Esophagus squamous epithelium (tissue), 5 donors: ENCODE data around the gene MKRN1. TPM values are rescaled to one million over a fixed set of nuclear protein-coding genes. Genes with fewer than 3 reads are reported as not detected.

Experiments
- DNase-seq: peaks from one replicate; lab custom pipeline; 2025; lab: John Stamatoyannopoulos, UW
- H3K27ac ChIP-seq, 4 donors: fragments of 200-600 bp; sonication (generic); one replicate each; pipeline ENCODE4 v1.5.1; 2016 to 2019; ENCODE audit warnings: mild to moderate bottlenecking in 1 of 4
- H3K27me3 ChIP-seq, 4 donors: fragments of 200-600 bp; sonication (generic); 1 replicate in 3 of 4; 2 replicates in 1 of 4; pipeline versions ENCODE4 v1.5.1 to v1.6.0; 2017 to 2021; ENCODE audit warnings: antibody characterized with exemption in 1 of 4
- H3K36me3 ChIP-seq, 3 donors: fragments of 200-600 bp; sonication (generic); one replicate each; pipeline ENCODE4 v1.5.1; 2016 to 2019
- H3K4me1 ChIP-seq, 3 donors: fragments of 200-600 bp; sonication (generic); one replicate each; pipeline ENCODE4 v1.5.1; 2017 to 2019
- H3K4me3 ChIP-seq, 4 donors: fragments of 200-600 bp; sonication (generic); 1 replicate in 3 of 4; 2 replicates in 1 of 4; pipeline ENCODE4 v1.5.1; 2016 to 2019; ENCODE audit warnings: mild to moderate bottlenecking in 2 of 4, moderate library complexity in 1 of 4
- H3K9me3 ChIP-seq, 3 donors: fragments of 200-600 bp; sonication (generic); one replicate each; pipeline ENCODE4 v1.5.1; 2016 to 2019
- POLR2A ChIP-seq, 4 donors: fragments of 450-650 bp; IDR thresholded peaks; one replicate each; pipeline ENCODE4 v1.6.1; 2017; ENCODE audit warnings: antibody characterized with exemption in 4 of 4, mild to moderate bottlenecking in 4 of 4, moderate library complexity in 3 of 4
- WGBS, 2 donors: methylation state at CpG; one replicate each; pipeline ENCODE4 v1.1.5; 2018; 5-methylcytosine and 5-hydroxymethylcytosine counted together
- intact Hi-C: fragments of 100-400 bp; cut with DNase I; formaldehyde crosslinking; loops from one replicate; pipeline ENCODE4 v1.15.0; 2022
- total RNA-seq, 4 donors: library from RNA; depleted of rRNA; stranded (reverse); fragments of >200 nt; gene quantifications; one replicate each; pipeline ENCODE4 v1.1.0, GENCODE V29; 2016
- TF ChIP-seq, protein P1 (sequence below), 6 experiments: fragments of 450-650 bp in 4 of 6; fragments of 200-600 bp in 2 of 6; sonication (generic) in 2 of 6; IDR thresholded peaks; one replicate each; pipeline ENCODE4 v1.5.1; 2016 to 2019; ENCODE audit warnings: antibody characterized with exemption in 6 of 6, mild to moderate bottlenecking in 4 of 6, moderate library complexity in 4 of 6
- donor health status: DM: yes; HTN: yes; CAD: no.

MKRN1 gene
- total RNA-seq, 4 donors from 2014 or later, result 42.6 to 66.4 (median 43.5) TPM

- H3K9me3 ChIP-seq, result no peaks in the 10 kb centered on the region
- no peaks in the 10 kb centered on the region for H3K27me3 ChIP-seq
- intact Hi-C loops, result no loop called here
- no peaks in the 10 kb centered on the region for H3K4me1 ChIP-seq
- no peak overlapping the region for H3K4me3 ChIP-seq
- H3K36me3 ChIP-seq, result peaks cover 0 to 26% (median 0%) of the 10 kb centered on the region in 3 donors
- 85 to 91% methylated on average over 4 of the region's 4 CpGs for WGBS, 2 donors
- TF ChIP-seq, protein P1, sequence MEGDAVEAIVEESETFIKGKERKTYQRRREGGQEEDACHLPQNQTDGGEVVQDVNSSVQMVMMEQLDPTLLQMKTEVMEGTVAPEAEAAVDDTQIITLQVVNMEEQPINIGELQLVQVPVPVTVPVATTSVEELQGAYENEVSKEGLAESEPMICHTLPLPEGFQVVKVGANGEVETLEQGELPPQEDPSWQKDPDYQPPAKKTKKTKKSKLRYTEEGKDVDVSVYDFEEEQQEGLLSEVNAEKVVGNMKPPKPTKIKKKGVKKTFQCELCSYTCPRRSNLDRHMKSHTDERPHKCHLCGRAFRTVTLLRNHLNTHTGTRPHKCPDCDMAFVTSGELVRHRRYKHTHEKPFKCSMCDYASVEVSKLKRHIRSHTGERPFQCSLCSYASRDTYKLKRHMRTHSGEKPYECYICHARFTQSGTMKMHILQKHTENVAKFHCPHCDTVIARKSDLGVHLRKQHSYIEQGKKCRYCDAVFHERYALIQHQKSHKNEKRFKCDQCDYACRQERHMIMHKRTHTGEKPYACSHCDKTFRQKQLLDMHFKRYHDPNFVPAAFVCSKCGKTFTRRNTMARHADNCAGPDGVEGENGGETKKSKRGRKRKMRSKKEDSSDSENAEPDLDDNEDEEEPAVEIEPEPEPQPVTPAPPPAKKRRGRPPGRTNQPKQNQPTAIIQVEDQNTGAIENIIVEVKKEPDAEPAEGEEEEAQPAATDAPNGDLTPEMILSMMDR (IDR thresholded peaks at IDR 0.05), result no peak
- TF ChIP-seq POLR2A (IDR thresholded peaks at IDR 0.05), result no peak
- no peak for DNase-seq
- no peak overlapping the region for H3K27ac ChIP-seq
These were observed 30.4 kb downstream of the MKRN1 start for GRCh38 chr7:140448781-140449480.

GRCh38 chr7:140447841-140448240 is 31.5 kb downstream of the MKRN1 start:
- Histone ChIP-seq H3K36me3 (peaks cover 0 to 15% (median 0%) of the 10 kb centered on the region in 3 donors), H3K4me3 (no peak overlapping the region), H3K27ac (no peak overlapping the region), H3K27me3 (no peaks in the 10 kb centered on the region), H3K9me3 (no peaks in the 10 kb centered on the region), H3K4me1 (no peaks in the 10 kb centered on the region)
- WGBS, 2 donors, result 74 to 84% methylated on average over 7 of the region's 7 CpGs
- DNase-seq, result no peak
- intact Hi-C loops, result no loop called here
- TF ChIP-seq, protein P1 (IDR thresholded peaks at IDR 0.05), result no peak
- no peak for TF ChIP-seq POLR2A (IDR thresholded peaks at IDR 0.05)

DNA sequence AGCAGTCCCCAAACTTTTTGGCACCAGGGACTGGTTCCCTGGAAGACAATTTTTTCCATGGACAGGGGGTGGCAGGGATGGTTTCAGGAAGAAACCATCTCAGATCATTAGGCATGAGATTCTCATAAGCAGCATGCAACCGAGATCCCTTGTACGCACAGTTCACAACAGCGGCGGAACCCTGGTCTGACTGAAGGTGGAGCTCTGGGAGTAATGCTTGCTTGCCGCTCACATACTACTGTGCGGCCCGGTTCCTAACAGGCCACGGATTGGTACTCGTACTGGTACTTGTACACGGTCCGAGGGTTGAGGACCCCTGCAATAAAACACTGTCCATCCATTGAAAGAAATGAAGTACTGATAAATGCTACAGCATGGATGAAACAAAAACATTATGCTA is 32.8 kb downstream of the MKRN1 start:
- WGBS, 2 donors, result 94 to 100% methylated on average over 5 to 11 of the region's 11 CpGs
- Histone ChIP-seq H3K27ac (no peak overlapping the region), H3K36me3 (peaks cover 0 to 1% (median 0%) of the 10 kb centered on the region in 3 donors), H3K4me3 (no peak overlapping the region), H3K4me1 (no peaks in the 10 kb centered on the region), H3K9me3 (no peaks in the 10 kb centered on the region), H3K27me3 (no peaks in the 10 kb centered on the region)
- intact Hi-C loops, result no loop called here
- TF ChIP-seq POLR2A (IDR thresholded peaks at IDR 0.05), result no peak
- TF ChIP-seq, protein P1 (IDR thresholded peaks at IDR 0.05), result no peak
- no peak for DNase-seq

DNA sequence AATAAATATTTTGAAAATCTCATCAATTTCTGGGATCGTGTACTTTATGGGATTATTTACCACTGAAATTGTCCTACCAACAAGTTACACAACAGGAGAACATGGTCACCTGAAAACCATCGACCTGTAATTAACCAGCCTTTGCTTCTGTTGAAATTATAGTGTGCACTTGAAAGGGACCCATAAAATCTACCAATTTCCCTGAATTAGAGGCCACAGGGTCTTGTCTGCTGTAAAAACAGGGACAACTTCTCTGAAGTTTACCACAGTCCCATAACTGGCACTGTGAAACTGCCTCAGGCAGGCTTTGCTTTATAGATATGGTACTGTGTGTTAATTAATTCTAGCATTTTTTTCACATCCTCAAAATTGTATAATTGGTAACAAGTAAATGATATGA is 37.8 kb downstream of the MKRN1 start:
- no peak for TF ChIP-seq POLR2A (IDR thresholded peaks at IDR 0.05)
- TF ChIP-seq, protein P1 (IDR thresholded peaks at IDR 0.05), result no peak
- H3K4me3 ChIP-seq, result no peak overlapping the region
- no peak for DNase-seq

GRCh38 chr7:140440593-140440992 is 38.7 kb downstream of the MKRN1 start:
- Histone ChIP-seq H3K4me3 (no peak overlapping the region), H3K9me3 (no peaks in the 10 kb centered on the region), H3K36me3 (no peaks in the 10 kb centered on the region), H3K27ac (no peak overlapping the region), H3K4me1 (no peaks in the 10 kb centered on the region), H3K27me3 (peaks cover 0 to 2% (median 0%) of the 10 kb centered on the region in 4 donors)
- intact Hi-C loops, result no loop called here
- TF ChIP-seq, protein P1 (IDR thresholded peaks at IDR 0.05), result no peak
- no peak for TF ChIP-seq POLR2A (IDR thresholded peaks at IDR 0.05)
- no peak for DNase-seq
- 83 to 87% methylated on average over 3 of the region's 3 CpGs for WGBS, 2 donors

More for the DNA sequence above, 37.8 kb downstream of the MKRN1 start:
- Histone ChIP-seq H3K36me3 (no peaks in the 10 kb centered on the region), H3K27me3 (no peaks in the 10 kb centered on the region), H3K9me3 (no peaks in the 10 kb centered on the region), H3K4me1 (no peaks in the 10 kb centered on the region), H3K27ac (no peak overlapping the region)
- WGBS, 2 donors, result 69 to 89% methylated on average over 2 of the region's 2 CpGs
- intact Hi-C loops, result no loop called here
